ENCODE data around the gene TGM3. TPM values are rescaled to one million over a fixed set of nuclear protein-coding genes. Genes with fewer than 3 reads are reported as not detected.

Gene TGM3
- total and polyA plus RNA-seq, 2 of the 4 experiments (the other 2 are of a cell fraction), result not detected

GRCh38 chr20:2365666-2366065 is 69.9 kb downstream of the TGM3 start:
- H3K18ac ChIP-seq (ENCODE audit: low read depth, low read length), result no peak overlapping the region
- in situ Hi-C loops (cut with MboI; ENCODE audit: low sequenced_read_pairs), result no loop called here
- no peaks in the 10 kb centered on the region; the same call in 1 of the 2 replicates for H3K27me3 ChIP-seq (ENCODE audit: control insufficient read depth, insufficient read depth, low read length)
- H2BK20ac ChIP-seq (ENCODE audit: low read depth, low read length), result no peak overlapping the region
- ATAC-seq (ENCODE audit: low read depth) (no peak), DNase-seq (no peak)
- H4K20me1 ChIP-seq (ENCODE audit: insufficient read depth, low read length), result no peaks in the 10 kb centered on the region
- dilution Hi-C loops (cut with HindIII; ENCODE audit: low sequenced_read_pairs, unreplicated experiment), result no loop called here
- no peak overlapping the region for H2AFZ ChIP-seq (replicated peaks; ENCODE audit: low read length, poor library complexity)
- no peak overlapping the region for H4K5ac ChIP-seq (ENCODE audit: low read depth, low read length)
- TF ChIP-seq POLR2A (IDR thresholded peaks at IDR 0.05; ENCODE audit: low read depth, low read length) (no peak), RAD21 (IDR thresholded peaks at IDR 0.05; ENCODE audit: low read length) (no peak), RCOR1 (IDR thresholded peaks at IDR 0.05; ENCODE audit: insufficient replicate concordance, low read length) (no peak), SMC3 (IDR thresholded peaks at IDR 0.05; ENCODE audit: low read depth, low read length) (no peak), RFX5 (IDR thresholded peaks at IDR 0.05; ENCODE audit: low read depth, low read length) (no peak), NFE2L2 (IDR thresholded peaks at IDR 0.05; ENCODE audit: low read depth, low read length) (no peak), ELK1 (IDR thresholded peaks at IDR 0.05; ENCODE audit: borderline replicate concordance, low read depth, low read length) (no peak), FOS (IDR thresholded peaks at IDR 0.05; ENCODE audit: low read depth, low read length) (no peak), CTCF (conservative IDR thresholded peaks at IDR 0.05; ENCODE audit: low read depth, low read length) (no peak), CEBPB (IDR thresholded peaks at IDR 0.05; ENCODE audit: low read depth, low read length) (no peak), MAZ (IDR thresholded peaks at IDR 0.05; ENCODE audit: borderline replicate concordance, low read depth, low read length) (no peak), MXI1 (IDR thresholded peaks at IDR 0.05; ENCODE audit: borderline replicate concordance, low read depth, low read length) (no peak), MAFK (IDR thresholded peaks at IDR 0.05; ENCODE audit: low read depth, low read length) (no peak), CHD1 (IDR thresholded peaks at IDR 0.05; ENCODE audit: low read depth, low read length) (no peak), USF2 (IDR thresholded peaks at IDR 0.05; ENCODE audit: low read depth, low read length) (no peak), BHLHE40 (IDR thresholded peaks at IDR 0.05; ENCODE audit: low read depth, low read length) (no peak)
- no peaks in the 10 kb centered on the region for H3K9me1 ChIP-seq (ENCODE audit: insufficient read depth, low read length)
- H2BK120ac ChIP-seq (ENCODE audit: low read depth, low read length), result no peak overlapping the region
- no peak overlapping the region for H4K91ac ChIP-seq (ENCODE audit: insufficient read depth, low read depth, low read length)
- no peak overlapping the region for H3K4me2 ChIP-seq (ENCODE audit: low read depth, low read length)
- no peak overlapping the region for H2BK5ac ChIP-seq (ENCODE audit: low read depth, low read length, poor library complexity, severe bottlenecking)
- H3K14ac ChIP-seq (replicated peaks; ENCODE audit: low read depth, low read length), result no peak overlapping the region
- H3K4me3 ChIP-seq (ENCODE audit: insufficient read depth, low read depth, low read length), result no peak overlapping the region
- intact Hi-C loops (cut with micrococcal nuclease), result no loop called here
- H3K79me1 ChIP-seq (ENCODE audit: low read depth in 1 of 2, low read length in 2 of 2), result no peaks in the 10 kb centered on the region
- no TSS peak for BruUV-seq (replicated peaks)
- H3K9me3 ChIP-seq (ENCODE audit: control insufficient read depth, insufficient read depth, low read length), result no peaks in the 10 kb centered on the region
- no peak overlapping the region for H2BK15ac ChIP-seq (ENCODE audit: low read depth, low read length)
- ChIA-PET CTCF (no interaction called here), POLR2A (ENCODE audit: unreplicated experiment) (interaction anchor here (0.6 kb wide), 1 partner anchor 33 kb away, joined by 7 read pairs; no protein-coding TSS in a partner anchor)
- no peak overlapping the region for H3K9ac ChIP-seq (ENCODE audit: low read depth, low read length)
- H3K36me3 ChIP-seq (ENCODE audit: control insufficient read depth, insufficient read depth, low read length), result no peaks in the 10 kb centered on the region
- WGBS, 2 experiments (ENCODE audit: extremely low coverage in 2 of 2, insufficient read length in 1 of 2), result 0% methylated on average over 1 of the region's 3 CpGs; no CpG with 5 or more reads in 1 of the 2 experiments
- H3K27ac ChIP-seq (ENCODE audit: insufficient read depth, low read length), result no peak overlapping the region
- H3K56ac ChIP-seq (ENCODE audit: extremely low read depth, insufficient read depth, low read length), result no peak overlapping the region
- H3K4ac ChIP-seq (ENCODE audit: low read depth, low read length), result no peak overlapping the region
- no peak overlapping the region for H3K23ac ChIP-seq (ENCODE audit: low read depth, low read length)
- H3K4me1 ChIP-seq (ENCODE audit: control insufficient read depth, insufficient read depth, low read length), result no peaks in the 10 kb centered on the region
- no peak overlapping the region for H2AK9ac ChIP-seq (replicated peaks; ENCODE audit: low read depth, low read length, poor library complexity)
- H2AK5ac ChIP-seq (ENCODE audit: low read depth, low read length), result no peak overlapping the region
- no peak overlapping the region for H4K8ac ChIP-seq (ENCODE audit: low read depth in 2 of 2, low read length in 2 of 2)
